SU-DHL-6 (cell line): ENCODE measurements around the gene TSPAN12.

ENCODE experiments used
- H2AFZ ChIP-seq: fragments of 200-600 bp; sonication (generic); 2 replicates; pipeline ENCODE4 v1.6.1; 2014; ENCODE audit warnings: low read depth, mild to moderate bottlenecking, moderate library complexity, mixed read lengths, antibody characterized with exemption, low read length; ENCODE audit not compliant: severe bottlenecking
- H3F3A ChIP-seq: fragments of 200-600 bp; shearing (Covaris generic); 2 replicates; pipeline ENCODE4 v1.6.0; 2016; ENCODE audit warnings: antibody characterized with exemption, mild to moderate bottlenecking; ENCODE audit not compliant: insufficient read depth
- H3K27ac ChIP-seq: fragments of 200-600 bp; sonication (generic); 2 replicates; pipeline ENCODE4 v1.5.1; 2016; ENCODE audit warnings: low read depth, mild to moderate bottlenecking, low read length, moderate library complexity, mixed read lengths
- H3K27me3 ChIP-seq: fragments of 200-600 bp; sonication (generic), shearing (Covaris generic); 2 replicates; pipeline ENCODE4 v1.6.0; 2014; ENCODE audit warnings: mild to moderate bottlenecking, low read length
- H3K36me3 ChIP-seq: fragments of 200-600 bp; sonication (generic); 2 replicates; pipeline ENCODE4 v1.6.1; 2014; ENCODE audit warnings: mild to moderate bottlenecking, low read length, mixed read lengths
- H3K4me2 ChIP-seq: fragments of 300-600, 200-600 bp; shearing (Covaris generic), sonication (generic); 2 replicates; pipeline ENCODE4 v1.6.0; 2014; ENCODE audit warnings: low read length, low read depth, mild to moderate bottlenecking; ENCODE audit not compliant: poor library complexity, severe bottlenecking
- H3K4me3 ChIP-seq: fragments of 200-600 bp; sonication (generic); 2 replicates; pipeline ENCODE4 v1.5.1; 2014; ENCODE audit warnings: antibody characterized with exemption, low read length, mild to moderate bottlenecking, mixed read lengths; ENCODE audit not compliant: insufficient read depth, poor library complexity, severe bottlenecking
- H3K79me2 ChIP-seq: fragments of 200-600 bp; sonication (generic); 2 replicates; pipeline ENCODE4 v1.6.1; 2014; ENCODE audit warnings: mild to moderate bottlenecking, low read length, moderate library complexity; ENCODE audit not compliant: insufficient read depth
- H3K9ac ChIP-seq: fragments of 200-600 bp; sonication (generic); 2 replicates; pipeline ENCODE4 v1.7.0; 2014; ENCODE audit warnings: mild to moderate bottlenecking, low read length
- H3K9me2 ChIP-seq: fragments of 200-600 bp; sonication (generic); replicated peaks from 2 replicates; pipeline ENCODE4 v1.6.1; 2014; ENCODE audit warnings: low read length; ENCODE audit not compliant: insufficient read depth
- H3K9me3 ChIP-seq: fragments of 200-600 bp; sonication (generic); 2 replicates; pipeline ENCODE4 v1.6.1; 2014; ENCODE audit warnings: low read length, mixed read lengths; ENCODE audit not compliant: insufficient read depth
- H4K20me1 ChIP-seq: fragments of 200-600 bp; sonication (generic); 2 replicates; pipeline ENCODE4 v1.6.1; 2014; ENCODE audit warnings: low read depth, mild to moderate bottlenecking, antibody characterized with exemption, low read length, moderate library complexity, mixed read lengths
- EZH2phosphoT487 ChIP-seq: fragments of 200-600 bp; sonication (generic), shearing (Covaris generic); conservative IDR thresholded peaks from 2 replicates; pipeline ENCODE4 v1.6.1; 2018; ENCODE audit warnings: mild to moderate bottlenecking, antibody characterized with exemption, low read length, moderate library complexity, mixed read lengths
- TF ChIP-seq, protein P1 (sequence below): fragments of 200-600 bp; sonication (generic); IDR thresholded peaks from one replicate; pipeline ENCODE4 v1.5.1; 2017; ENCODE audit warnings: antibody characterized with exemption, mild to moderate bottlenecking, low read length, moderate library complexity; ENCODE audit not compliant: insufficient read depth, poor library complexity, severe bottlenecking

Gene TSPAN12

DNA sequence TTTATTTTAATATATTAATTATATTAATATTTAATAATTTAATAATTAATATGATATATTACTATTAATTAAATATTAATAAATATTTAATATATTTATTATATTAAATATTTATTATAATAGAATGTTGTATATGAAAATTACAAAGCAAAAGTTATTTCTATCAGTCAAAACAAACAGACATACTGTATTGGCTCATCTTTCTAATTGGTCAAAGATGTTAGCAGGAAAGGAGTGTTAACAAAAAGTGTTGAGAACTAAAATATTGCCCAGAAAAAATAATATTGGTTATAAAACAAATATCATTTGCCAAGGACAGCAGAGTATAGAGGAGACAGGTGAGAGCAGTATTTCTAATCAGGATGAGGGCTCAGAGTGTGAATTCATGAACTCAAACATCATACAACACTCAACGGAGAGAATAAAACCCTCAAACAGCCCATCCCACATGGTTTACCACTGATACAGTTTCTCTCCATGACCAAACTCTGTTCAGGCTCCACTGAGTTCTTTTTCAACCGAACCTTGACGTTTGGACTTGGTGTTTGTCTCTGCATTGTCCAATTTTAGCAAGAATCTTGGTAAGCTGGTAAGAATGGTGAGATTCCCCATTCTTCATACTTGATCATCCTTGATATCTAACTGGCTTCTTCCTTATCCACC is 58.0 kb downstream of the TSPAN12 start:
- Histone ChIP-seq H3F3A (no peaks in the 10 kb centered on the region), H3K36me3 (no peaks in the 10 kb centered on the region), H3K79me2 (no peaks in the 10 kb centered on the region), H3K9me2 (no peaks in the 10 kb centered on the region), H3K27me3 (no peaks in the 10 kb centered on the region), H3K4me3 (no peak overlapping the region), H4K20me1 (peaks cover 3% of the 10 kb centered on the region; the same call in 1 of the 2 replicates), H3K9me3 (no peaks in the 10 kb centered on the region), H3K9ac (no peak overlapping the region), H3K4me2 (no peak overlapping the region), H2AFZ (no peak overlapping the region), H3K27ac (no peak overlapping the region)
- TF ChIP-seq, protein P1, sequence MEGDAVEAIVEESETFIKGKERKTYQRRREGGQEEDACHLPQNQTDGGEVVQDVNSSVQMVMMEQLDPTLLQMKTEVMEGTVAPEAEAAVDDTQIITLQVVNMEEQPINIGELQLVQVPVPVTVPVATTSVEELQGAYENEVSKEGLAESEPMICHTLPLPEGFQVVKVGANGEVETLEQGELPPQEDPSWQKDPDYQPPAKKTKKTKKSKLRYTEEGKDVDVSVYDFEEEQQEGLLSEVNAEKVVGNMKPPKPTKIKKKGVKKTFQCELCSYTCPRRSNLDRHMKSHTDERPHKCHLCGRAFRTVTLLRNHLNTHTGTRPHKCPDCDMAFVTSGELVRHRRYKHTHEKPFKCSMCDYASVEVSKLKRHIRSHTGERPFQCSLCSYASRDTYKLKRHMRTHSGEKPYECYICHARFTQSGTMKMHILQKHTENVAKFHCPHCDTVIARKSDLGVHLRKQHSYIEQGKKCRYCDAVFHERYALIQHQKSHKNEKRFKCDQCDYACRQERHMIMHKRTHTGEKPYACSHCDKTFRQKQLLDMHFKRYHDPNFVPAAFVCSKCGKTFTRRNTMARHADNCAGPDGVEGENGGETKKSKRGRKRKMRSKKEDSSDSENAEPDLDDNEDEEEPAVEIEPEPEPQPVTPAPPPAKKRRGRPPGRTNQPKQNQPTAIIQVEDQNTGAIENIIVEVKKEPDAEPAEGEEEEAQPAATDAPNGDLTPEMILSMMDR: no peak
- no peak for TF ChIP-seq EZH2phosphoT487

DNA sequence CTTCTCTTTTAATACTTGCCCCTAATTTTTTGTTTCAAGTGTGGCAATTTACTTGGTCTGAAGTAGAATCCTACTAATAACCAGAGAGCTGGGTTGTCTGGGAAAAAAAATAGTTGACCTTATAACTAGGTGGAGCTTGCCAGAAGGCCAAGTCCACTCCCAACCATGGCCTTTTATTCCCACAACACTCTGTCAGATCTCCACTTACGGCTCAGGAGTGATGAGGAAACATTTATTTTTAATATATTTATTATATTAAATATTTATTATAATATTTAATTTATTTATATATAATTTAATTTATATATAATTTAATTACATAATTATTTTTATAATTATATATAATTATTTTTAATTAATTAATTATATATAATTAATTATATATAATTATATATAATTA is 58.8 kb downstream of the TSPAN12 start:
- no peaks in the 10 kb centered on the region for H3K9me2 ChIP-seq
- no peaks in the 10 kb centered on the region for H3K79me2 ChIP-seq
- no peaks in the 10 kb centered on the region for H3K27me3 ChIP-seq
- no peaks in the 10 kb centered on the region for H3F3A ChIP-seq
- no peaks in the 10 kb centered on the region for H3K9me3 ChIP-seq
- no peaks in the 10 kb centered on the region for H3K36me3 ChIP-seq
- no peak overlapping the region for H3K4me3 ChIP-seq
- peaks cover 3% of the 10 kb centered on the region; the same call in 1 of the 2 replicates for H4K20me1 ChIP-seq
- TF ChIP-seq, protein P1: no peak
- no peak for TF ChIP-seq EZH2phosphoT487
- no peak overlapping the region for H3K4me2 ChIP-seq
- H3K9ac ChIP-seq: no peak overlapping the region
- no peak overlapping the region for H3K27ac ChIP-seq
- H2AFZ ChIP-seq: no peak overlapping the region

DNA sequence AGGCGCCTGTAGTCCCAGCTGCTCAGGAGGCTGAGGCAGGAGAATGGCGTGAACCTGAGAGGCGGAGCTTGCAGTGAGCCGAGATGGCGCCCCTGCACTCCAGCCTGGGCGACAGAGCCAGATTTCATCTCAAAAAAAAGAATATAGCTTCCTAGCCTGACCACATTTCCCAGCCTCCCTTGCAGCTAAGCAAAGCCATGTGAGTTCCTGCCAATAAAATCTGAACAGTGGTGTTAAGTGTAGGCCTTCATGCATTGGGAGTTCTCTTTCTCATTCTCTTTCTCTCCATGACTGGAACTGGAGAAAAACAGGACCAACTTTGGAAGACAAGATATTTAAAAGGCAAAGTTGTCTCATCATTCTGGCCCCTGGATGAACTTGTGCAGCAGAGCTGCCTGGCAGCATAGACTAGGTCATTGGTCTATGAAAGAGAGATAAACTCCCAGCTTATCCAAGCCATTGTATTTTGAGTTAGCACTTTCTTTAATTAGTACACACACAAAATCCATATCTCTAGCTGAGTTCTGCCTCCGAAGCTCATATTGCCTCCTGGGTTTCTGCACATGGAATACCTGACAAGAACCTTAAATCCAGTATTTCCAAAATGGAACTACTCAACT is 60.8 kb downstream of the TSPAN12 start:
- no peaks in the 10 kb centered on the region for H3K79me2 ChIP-seq
- no peaks in the 10 kb centered on the region for H3F3A ChIP-seq
- TF ChIP-seq EZH2phosphoT487: no peak
- TF ChIP-seq, protein P1: no peak
- H4K20me1 ChIP-seq: peaks cover 3% of the 10 kb centered on the region; the same call in 1 of the 2 replicates
- H3K9me2 ChIP-seq: no peaks in the 10 kb centered on the region
- H3K36me3 ChIP-seq: no peaks in the 10 kb centered on the region
- no peaks in the 10 kb centered on the region for H3K9me3 ChIP-seq
- H3K4me3 ChIP-seq: no peak overlapping the region
- no peak overlapping the region for H3K27ac ChIP-seq
- H3K4me2 ChIP-seq: no peak overlapping the region
- no peak overlapping the region for H3K9ac ChIP-seq
- H2AFZ ChIP-seq: no peak overlapping the region
- no peaks in the 10 kb centered on the region for H3K27me3 ChIP-seq
